ENCODE data around the gene TTC9B. TPM values are rescaled to one million over a fixed set of nuclear protein-coding genes. Genes with fewer than 3 reads are reported as not detected.

The TTC9B gene
- total RNA-seq, result 10 to 100 TPM in 5 of 8 experiments, 1 to 10 TPM in 1, under 1 TPM in 2; 0.45 to 25.6 (median 13.5) TPM

DNA sequence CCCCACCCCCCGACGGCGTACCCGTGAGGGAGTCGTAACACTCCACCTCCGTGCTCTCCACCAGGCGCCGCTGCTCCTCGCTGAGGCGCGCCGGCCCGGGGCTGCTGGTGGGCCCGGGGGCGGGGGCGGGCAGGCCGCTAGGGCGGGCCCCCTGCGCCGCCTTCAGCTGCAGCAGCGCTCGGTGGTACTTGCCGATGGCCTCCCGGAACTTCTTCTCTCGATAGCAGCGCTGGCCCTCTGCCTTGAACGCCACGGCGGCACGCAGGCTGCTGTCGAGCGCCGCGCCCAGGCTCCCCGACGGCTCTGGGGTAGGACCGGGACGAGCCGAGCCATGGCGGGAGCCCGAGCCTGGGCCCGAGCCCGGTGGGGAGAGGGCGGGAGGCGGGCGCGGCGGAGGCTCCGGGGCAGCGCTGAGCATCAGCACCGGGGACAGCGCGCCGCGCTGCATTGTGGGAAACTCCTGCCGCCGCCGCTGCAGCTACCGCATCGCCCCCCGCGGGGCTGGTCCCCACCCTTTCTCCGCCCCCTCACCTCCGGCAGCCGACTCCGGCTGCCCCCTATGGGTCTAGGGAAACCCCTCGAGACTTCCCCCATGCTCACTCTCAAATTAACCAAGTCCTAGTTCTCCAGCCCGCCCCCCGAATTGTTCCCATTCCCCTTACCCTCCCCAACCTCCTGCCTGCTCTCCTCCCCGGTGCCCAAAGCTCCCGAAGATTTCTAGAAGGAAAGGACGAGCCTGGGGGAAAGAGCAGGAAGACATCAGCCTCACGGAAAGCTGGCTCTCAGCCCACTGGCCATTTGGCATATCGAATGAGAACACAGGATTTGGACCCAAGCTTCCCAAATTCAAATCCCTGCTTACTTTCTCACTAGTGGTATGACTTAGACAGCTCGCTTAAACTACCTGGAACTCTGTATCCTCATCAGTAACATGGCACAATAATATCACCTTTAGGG, at the start of gene TTC9B:
TSS of gene TTC9B (minus strand) at position 451 of the 957 bp plus-strand sequence. CDS start at position 448, 3 bp downstream.
- H3K27ac ChIP-seq, result peak within 1 kb of the TSS; percentile 11 to 13
- peaks cover 3 to 4% of the 10 kb centered on the region in 2 donors for H3K4me1 ChIP-seq (replicated peaks in 1 of 2)
- in situ Hi-C loops (cut with MboI; ENCODE audit: low pct_unique_long_range_greater_than_20kb in 2 of 9, low sequenced_read_pairs in 9 of 9, unreplicated experiment in 9 of 9), result no loop called here
- peak; percentile 17 to 68 (median 59) for ATAC-seq (replicated peaks in 6 of 8)
- WGBS, 10 experiments, result 0 to 20% (median 15%) methylated on average over 1 to 2 of the region's 75 CpGs; no CpG with 5 or more reads in 6 of the 10 experiments
- peak within 1 kb of the TSS; percentile 36 to 50 (median 42) for H3K4me3 ChIP-seq

- H3K4me1 ChIP-seq (replicated peaks in 1 of 2), result no peaks in the 10 kb centered on the region
- no peak overlapping the region for H3K4me3 ChIP-seq
- H3K27ac ChIP-seq, result no peak overlapping the region
- in situ Hi-C loops (cut with MboI; ENCODE audit: low pct_unique_long_range_greater_than_20kb in 2 of 9, low sequenced_read_pairs in 9 of 9, unreplicated experiment in 9 of 9), result no loop called here
- 71 to 100% (median 83%) methylated on average over 1 to 4 of the region's 6 CpGs; no CpG with 5 or more reads in 6 of the 10 experiments for WGBS, 10 experiments
- no peak for ATAC-seq (replicated peaks in 6 of 8)
These were observed 49.4 kb upstream of the TTC9B start for GRCh38 chr19:40267601-40267997.

DNA sequence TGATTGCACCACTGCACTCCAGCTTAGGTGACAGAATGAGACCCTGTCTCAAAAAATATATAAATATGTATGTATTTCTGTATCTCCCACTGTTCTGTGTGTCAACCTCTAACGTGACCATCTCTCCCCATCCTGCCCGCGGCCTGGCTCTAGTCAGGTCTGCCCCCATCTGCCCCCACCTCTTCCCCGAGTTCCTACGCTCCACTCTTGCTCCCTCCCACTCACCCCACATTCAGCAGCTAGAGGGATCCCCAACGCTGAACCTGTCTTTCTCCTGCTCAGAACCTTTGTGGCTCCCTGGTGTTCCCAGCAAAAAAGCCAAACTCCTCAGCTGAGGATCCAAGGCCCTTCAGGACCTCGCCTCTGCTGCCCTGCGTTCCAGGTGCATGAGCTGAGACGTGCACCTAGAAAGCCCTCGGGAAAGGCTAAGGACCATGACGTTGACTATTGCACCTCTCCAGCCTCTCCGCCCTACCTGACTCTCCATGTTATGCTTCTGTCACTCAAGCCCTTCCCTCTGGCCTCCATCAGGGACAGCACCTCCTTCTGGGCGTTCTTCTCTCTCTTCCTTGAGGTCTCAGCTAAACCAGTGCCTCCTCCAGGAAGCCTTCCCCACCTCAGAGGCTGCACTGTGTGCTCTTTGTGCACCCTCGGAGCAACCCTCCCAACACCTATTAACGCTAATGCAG, 48.9 kb upstream of the TTC9B start:
- 63 to 95% (median 71%) methylated on average over 2 to 4 of the region's 15 CpGs; no CpG with 5 or more reads in 4 of the 10 experiments for WGBS, 10 experiments
- Histone ChIP-seq H3K4me1 (replicated peaks in 1 of 2) (no peaks in the 10 kb centered on the region), H3K4me3 (no peak overlapping the region), H3K27ac (no peak overlapping the region)
- in situ Hi-C loops (cut with MboI; ENCODE audit: low pct_unique_long_range_greater_than_20kb in 2 of 9, low sequenced_read_pairs in 9 of 9, unreplicated experiment in 9 of 9), result no loop called here
- no peak for ATAC-seq (replicated peaks in 6 of 8)

- WGBS, 10 experiments, result 40 to 97% (median 79%) methylated on average over 1 to 5 of the region's 17 CpGs; no CpG with 5 or more reads in 6 of the 10 experiments
- Histone ChIP-seq H3K4me1 (replicated peaks in 1 of 2) (no peaks in the 10 kb centered on the region), H3K27ac (no peak overlapping the region), H3K4me3 (no peak overlapping the region)
- in situ Hi-C loops (cut with MboI; ENCODE audit: low pct_unique_long_range_greater_than_20kb in 2 of 9, low sequenced_read_pairs in 9 of 9, unreplicated experiment in 9 of 9), result no loop called here
- ATAC-seq (replicated peaks in 6 of 8), result peak in 1 of 8 experiments; percentile 59
These were observed 47.9 kb upstream of the TTC9B start for GRCh38 chr19:40266119-40266518.

DNA sequence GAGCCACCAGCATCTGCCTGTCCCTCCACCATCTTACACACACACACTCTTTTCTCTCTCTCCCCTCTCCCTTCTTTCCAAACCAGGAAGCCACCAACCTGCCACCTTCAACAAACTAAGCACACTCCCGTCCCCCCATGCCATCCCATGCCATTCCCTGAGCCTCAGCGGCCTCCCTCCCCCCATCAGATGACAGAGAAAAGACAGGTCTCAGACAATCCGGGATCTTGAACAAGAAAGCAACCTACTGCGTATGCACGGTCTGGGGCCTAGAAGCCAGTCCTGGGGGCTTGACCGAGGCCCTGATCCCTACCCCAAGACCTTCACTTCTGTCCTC, 47.5 kb upstream of the TTC9B start:
- H3K4me1 ChIP-seq (replicated peaks in 1 of 2), result no peaks in the 10 kb centered on the region
- ATAC-seq (replicated peaks in 6 of 8), result no peak
- H3K27ac ChIP-seq, result no peak overlapping the region
- in situ Hi-C loops (cut with MboI; ENCODE audit: low pct_unique_long_range_greater_than_20kb in 2 of 9, low sequenced_read_pairs in 9 of 9, unreplicated experiment in 9 of 9), result no loop called here
- 100% methylated on average over 4 of the region's 6 CpGs; no CpG with 5 or more reads in 9 of the 10 experiments for WGBS, 10 experiments
- no peak overlapping the region for H3K4me3 ChIP-seq

GRCh38 chr19:40265055-40265762, 47.0 kb upstream of the TTC9B start:
- no peak overlapping the region for H3K27ac ChIP-seq
- no peaks in the 10 kb centered on the region for H3K4me1 ChIP-seq (replicated peaks in 1 of 2)
- in situ Hi-C loops (cut with MboI; ENCODE audit: low pct_unique_long_range_greater_than_20kb in 2 of 9, low sequenced_read_pairs in 9 of 9, unreplicated experiment in 9 of 9), result no loop called here
- ATAC-seq (replicated peaks in 6 of 8), result no peak
- 80 to 100% (median 92%) methylated on average over 1 to 5 of the region's 22 CpGs; no CpG with 5 or more reads in 5 of the 10 experiments for WGBS, 10 experiments
- H3K4me3 ChIP-seq, result no peak overlapping the region

DNA sequence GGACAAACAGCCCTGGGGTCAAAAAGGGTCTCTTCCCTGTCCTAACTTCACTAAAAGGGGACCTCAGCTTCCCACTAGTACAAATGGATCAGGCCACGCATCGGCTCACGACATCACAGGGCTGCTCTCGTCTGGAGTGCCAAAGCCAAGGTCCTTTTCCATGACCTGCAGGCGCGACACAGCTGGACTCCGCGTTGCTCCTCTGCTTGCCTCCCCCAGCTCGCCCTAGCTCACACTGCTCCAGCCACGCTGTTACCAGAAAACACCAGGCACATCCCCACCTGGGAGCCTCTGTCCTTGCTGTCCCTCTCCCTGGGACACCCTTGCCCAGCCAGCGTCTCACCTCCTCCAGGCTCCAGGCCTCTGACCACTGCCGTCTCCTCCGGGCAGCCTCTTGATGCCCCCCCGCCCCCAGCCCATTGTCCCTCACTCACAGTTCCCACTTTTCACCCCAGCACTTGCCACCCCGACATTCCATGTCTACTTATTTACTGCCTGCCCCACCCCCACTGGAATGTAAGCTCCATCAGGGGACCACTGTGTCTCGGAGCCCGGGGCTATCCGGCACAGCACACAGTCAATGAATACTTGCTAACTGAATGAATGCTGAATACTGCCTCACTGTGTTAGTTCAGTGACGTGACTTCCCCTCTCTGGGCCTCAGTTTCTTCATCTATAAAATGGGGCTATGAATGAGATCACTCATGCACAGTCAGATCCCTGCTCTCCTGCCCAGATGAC, 46.3 kb upstream of the TTC9B start:
- H3K4me1 ChIP-seq (replicated peaks in 1 of 2), result no peaks in the 10 kb centered on the region
- no peak for ATAC-seq (replicated peaks in 6 of 8)
- no peak overlapping the region for H3K4me3 ChIP-seq
- in situ Hi-C loops (cut with MboI; ENCODE audit: low pct_unique_long_range_greater_than_20kb in 2 of 9, low sequenced_read_pairs in 9 of 9, unreplicated experiment in 9 of 9), result no loop called here
- no peak overlapping the region for H3K27ac ChIP-seq
- WGBS, 10 experiments, result 80 to 100% (median 96%) methylated on average over 1 to 11 of the region's 19 CpGs; no CpG with 5 or more reads in 5 of the 10 experiments

GRCh38 chr19:40263440-40264313, 45.5 kb upstream of the TTC9B start:
- ATAC-seq (replicated peaks in 6 of 8), result no peak
- in situ Hi-C loops (cut with MboI; ENCODE audit: low pct_unique_long_range_greater_than_20kb in 2 of 9, low sequenced_read_pairs in 9 of 9, unreplicated experiment in 9 of 9), result no loop called here
- H3K4me3 ChIP-seq, result no peak overlapping the region

GRCh38 chr19:40262422-40262821, 44.2 kb upstream of the TTC9B start:
- ATAC-seq (replicated peaks in 6 of 8), result no peak
- in situ Hi-C loops (cut with MboI; ENCODE audit: low pct_unique_long_range_greater_than_20kb in 2 of 9, low sequenced_read_pairs in 9 of 9, unreplicated experiment in 9 of 9), result no loop called here
- Histone ChIP-seq H3K27ac (no peak overlapping the region), H3K4me1 (replicated peaks in 1 of 2) (no peaks in the 10 kb centered on the region), H3K4me3 (no peak overlapping the region)
- WGBS, 10 experiments, result 80 to 100% (median 94%) methylated on average over 1 to 3 of the region's 3 CpGs; no CpG with 5 or more reads in 7 of the 10 experiments

More at GRCh38 chr19:40263440-40264313, 45.5 kb upstream of the TTC9B start:
- Histone ChIP-seq H3K4me1 (replicated peaks in 1 of 2) (no peaks in the 10 kb centered on the region), H3K27ac (no peak overlapping the region)
- 80 to 100% (median 92%) methylated on average over 1 to 13 of the region's 24 CpGs; no CpG with 5 or more reads in 3 of the 10 experiments for WGBS, 10 experiments

- WGBS, 10 experiments, result 43 to 100% (median 87%) methylated on average over 1 to 7 of the region's 8 CpGs; no CpG with 5 or more reads in 1 of the 10 experiments
- in situ Hi-C loops (cut with MboI; ENCODE audit: low pct_unique_long_range_greater_than_20kb in 2 of 9, low sequenced_read_pairs in 9 of 9, unreplicated experiment in 9 of 9), result no loop called here
These were observed 43.4 kb upstream of the TTC9B start for GRCh38 chr19:40261631-40262030.

DNA sequence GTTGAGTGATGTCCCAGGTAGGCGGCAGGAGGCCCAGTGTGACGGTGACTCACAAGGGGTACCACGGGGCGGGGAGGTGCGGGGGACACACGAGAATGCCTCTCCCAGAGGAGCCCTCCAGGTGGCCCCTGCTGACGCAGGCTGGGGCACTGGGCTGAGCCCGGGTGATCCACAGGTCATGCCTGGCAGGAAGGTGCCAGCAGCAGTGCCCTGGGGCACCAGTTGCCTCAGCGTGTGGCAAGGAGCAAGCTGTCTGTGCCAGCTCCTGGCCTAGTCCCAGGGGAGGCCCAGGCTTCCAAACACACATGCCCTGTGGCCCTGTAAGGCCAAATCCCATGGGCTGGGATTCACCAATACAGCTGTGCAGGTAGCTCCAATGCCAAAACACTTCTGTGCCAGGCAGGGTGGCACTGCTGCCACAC, 38.9 kb upstream of the TTC9B start:
- ATAC-seq (replicated peaks in 6 of 8), result no peak
- in situ Hi-C loops (cut with MboI; ENCODE audit: low pct_unique_long_range_greater_than_20kb in 2 of 9, low sequenced_read_pairs in 9 of 9, unreplicated experiment in 9 of 9), result no loop called here
- H3K4me3 ChIP-seq, result no peak overlapping the region
- H3K4me1 ChIP-seq (replicated peaks in 1 of 2), result no peaks in the 10 kb centered on the region
- 100% methylated on average over 1 to 2 of the region's 9 CpGs; no CpG with 5 or more reads in 8 of the 10 experiments for WGBS, 10 experiments
- no peak overlapping the region for H3K27ac ChIP-seq

More at GRCh38 chr19:40261631-40262030, 43.4 kb upstream of the TTC9B start:
- Histone ChIP-seq H3K27ac (no peak overlapping the region), H3K4me1 (replicated peaks in 1 of 2) (no peaks in the 10 kb centered on the region), H3K4me3 (no peak overlapping the region)
- ATAC-seq (replicated peaks in 6 of 8), result no peak
